GM12865 (cell line): ENCODE data around the gene PMVK.

Experiments
- DNase-seq: peaks from one replicate; pipeline ENCODE4 v3.0.0; 2010; ENCODE audit warnings: low read depth
- H3K4me3 ChIP-seq: 2 replicates; pipeline ENCODE4 v1.5.1; 2011; ENCODE audit warnings: mild to moderate bottlenecking, low read depth, low read length, control low read depth
- CTCF ChIP-seq: IDR thresholded peaks from 2 replicates; pipeline ENCODE4 v1.5.1; 2011; ENCODE audit warnings: low read length, control low read depth, low read depth, inconsistent platforms; ENCODE audit not compliant: insufficient read depth; ENCODE audit errors: missing control alignments

The PMVK gene

GRCh38 chr1:154970631-154971340 is 34.3 kb upstream of the PMVK start, which contains the start of gene SHC1:
Gene SHC1 (minus strand): TSS chr1:154970747. CDS start chr1:154970526, 221 bp downstream.
- no peak for TF ChIP-seq CTCF
- H3K4me3 ChIP-seq, result peak within 1 kb of the TSS; percentile 29
- peak; percentile 82 for DNase-seq

GRCh38 chr1:154969860-154970452 is 33.4 kb upstream of the PMVK start:
- no peak for TF ChIP-seq CTCF
- peak overlapping the region; percentile 19; the same call in 1 of the 2 replicates for H3K4me3 ChIP-seq
- no peak for DNase-seq

GRCh38 chr1:154969246-154969645 is 32.7 kb upstream of the PMVK start:
- DNase-seq, result no peak
- TF ChIP-seq CTCF, result no peak
- H3K4me3 ChIP-seq, result no peak overlapping the region

GRCh38 chr1:154968731-154969130 is 32.2 kb upstream of the PMVK start:
- H3K4me3 ChIP-seq, result no peak overlapping the region
- no peak for TF ChIP-seq CTCF
- no peak for DNase-seq

- DNase-seq, result no peak
- no peak overlapping the region for H3K4me3 ChIP-seq
- TF ChIP-seq CTCF, result no peak
These were observed 30.9 kb upstream of the PMVK start for GRCh38 chr1:154967331-154967950.

- no peak for DNase-seq
- no peak overlapping the region for H3K4me3 ChIP-seq
- no peak for TF ChIP-seq CTCF
These were observed 29.6 kb upstream of the PMVK start for GRCh38 chr1:154966111-154966510.
